GM12891 (cell line): ENCODE measurements around the gene ZNF592.

Experiments used
- POLR2A ChIP-seq: IDR thresholded peaks from 2 replicates; pipeline ENCODE4 v1.6.1; 2011; ENCODE audit warnings: low read depth, low read length, control low read depth
- POLR2AphosphoS5 ChIP-seq: IDR thresholded peaks from 2 replicates; pipeline ENCODE4 v1.6.1; 2011; ENCODE audit warnings: low read depth, low read length, control low read depth
- SPI1 ChIP-seq: IDR thresholded peaks from 2 replicates; pipeline ENCODE4 v1.6.1; 2011; ENCODE audit warnings: low read depth, low read length, control low read depth

DNA sequence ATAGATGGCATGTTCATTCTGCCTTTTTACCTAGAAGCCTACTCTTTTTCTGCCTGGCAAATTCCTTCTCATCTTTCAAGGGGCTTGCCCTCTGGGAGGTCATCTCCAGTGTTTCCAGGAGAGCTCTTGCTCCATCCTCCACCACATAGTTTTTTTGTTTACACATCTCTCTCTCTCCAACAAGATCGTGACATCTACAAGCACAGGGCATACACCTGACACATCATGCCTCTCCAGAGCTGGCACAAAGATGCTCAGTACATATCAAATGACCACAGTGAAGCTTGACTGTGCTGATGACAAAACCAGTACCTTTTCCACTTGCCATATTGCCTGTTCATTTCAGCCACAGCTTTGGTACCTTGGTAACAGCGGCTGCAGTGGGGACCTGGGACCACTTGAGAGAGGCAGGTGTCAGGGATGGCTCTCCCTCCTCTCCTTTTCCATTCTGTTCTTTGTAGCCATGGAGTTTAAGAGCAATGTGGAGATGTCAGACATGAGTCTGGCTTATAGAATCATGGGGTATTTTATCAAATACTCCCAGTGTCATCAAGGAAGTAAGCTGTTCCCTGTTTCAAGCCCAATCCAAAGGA lies 84.2 kb downstream of the ZNF592 start:
- TF ChIP-seq POLR2A (no peak), SPI1 (no peak), POLR2AphosphoS5 (no peak)
